CD4-positive, alpha-beta T cell treated with Interleukin-10 for 1 hour (primary cell): ENCODE results near the gene WDR90.

Experiments
- DNase-seq: peaks from one replicate; pipeline ENCODE4 v3.0.0-alpha.2; 2020

Gene WDR90

GRCh38 chr16:626787-627453, 22.2 kb upstream of the WDR90 start:
- DNase-seq: no peak

GRCh38 chr16:627454-628239, 21.5 kb upstream of the WDR90 start:
- DNase-seq: no peak

GRCh38 chr16:628321-629061, 20.7 kb upstream of the WDR90 start:
- DNase-seq: no peak

GRCh38 chr16:629185-629832, 19.9 kb upstream of the WDR90 start:
- DNase-seq: no peak

- no peak for DNase-seq
Measured at GRCh38 chr16:629833-630248, 19.3 kb upstream of the WDR90 start.

- no peak for DNase-seq
Measured at GRCh38 chr16:630249-630814, 18.8 kb upstream of the WDR90 start.

- DNase-seq: no peak
Measured at GRCh38 chr16:630815-631405, 18.3 kb upstream of the WDR90 start, which contains the start of gene WFIKKN1. TSS of gene WFIKKN1 (plus strand) at chr16:630985. CDS start at chr16:631254, 269 bp downstream.

GRCh38 chr16:631808-632358, 17.3 kb upstream of the WDR90 start:
- DNase-seq: no peak

- DNase-seq: no peak
Measured at GRCh38 chr16:632486-633335, 16.5 kb upstream of the WDR90 start.

GRCh38 chr16:633336-634050, 15.7 kb upstream of the WDR90 start:
- no peak for DNase-seq

- DNase-seq: no peak
Measured at GRCh38 chr16:634051-634670, 15.0 kb upstream of the WDR90 start.

GRCh38 chr16:634996-635395, 14.2 kb upstream of the WDR90 start:
- no peak for DNase-seq

- DNase-seq: no peak
Measured at GRCh38 chr16:635573-636205, 13.5 kb upstream of the WDR90 start.

- peak; percentile 95 for DNase-seq
Measured at GRCh38 chr16:636206-637080, 12.7 kb upstream of the WDR90 start, which contains the start of gene METTL26. TSS of gene METTL26 (minus strand) at chr16:636305. CDS start at chr16:636290, 15 bp downstream.

GRCh38 chr16:637081-638018, 11.8 kb upstream of the WDR90 start:
- DNase-seq: peak; percentile 90

- no peak for DNase-seq
Measured at GRCh38 chr16:638034-638543, 11.1 kb upstream of the WDR90 start.

- DNase-seq: no peak
Measured at GRCh38 chr16:638836-639235, 10.3 kb upstream of the WDR90 start.
